NCI-H1417 (cell line): Measurements from ENCODE around the gene AQP6.
"Not testable (repeated sequence)": the region's sequence is repeated elsewhere in the genome, so short reads cannot be mapped to it uniquely, and the experiment has no call there.

Experiments
- DNase-seq, 3 experiments: peaks; one replicate each; lab custom pipeline; 2025; lab: John Stamatoyannopoulos, UW

AQP6 gene

GRCh38 chr12:49969651-49970429 is 2.9 kb upstream of the AQP6 start:
- no peak for DNase-seq

DNA sequence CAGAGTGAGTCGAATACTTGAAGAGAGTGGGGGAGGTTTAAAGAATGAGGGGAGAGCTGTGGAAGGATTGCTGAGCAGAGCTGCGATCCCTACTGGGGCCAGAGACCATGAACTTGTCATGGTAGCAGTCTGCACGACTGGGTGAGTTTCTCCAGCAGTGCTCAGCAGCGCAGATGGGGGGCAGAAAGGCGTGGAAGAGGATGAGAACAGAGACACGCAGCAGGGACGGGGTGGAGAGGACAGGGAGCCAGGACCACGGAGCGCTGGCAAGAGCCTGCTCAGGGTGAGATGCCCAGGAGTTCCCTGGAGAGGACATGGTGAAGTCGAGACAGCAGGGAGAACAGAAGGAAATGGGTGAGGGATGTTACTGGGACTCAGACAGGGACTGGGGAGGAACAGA is 2.1 kb upstream of the AQP6 start:
- DNase-seq = no peak

DNA sequence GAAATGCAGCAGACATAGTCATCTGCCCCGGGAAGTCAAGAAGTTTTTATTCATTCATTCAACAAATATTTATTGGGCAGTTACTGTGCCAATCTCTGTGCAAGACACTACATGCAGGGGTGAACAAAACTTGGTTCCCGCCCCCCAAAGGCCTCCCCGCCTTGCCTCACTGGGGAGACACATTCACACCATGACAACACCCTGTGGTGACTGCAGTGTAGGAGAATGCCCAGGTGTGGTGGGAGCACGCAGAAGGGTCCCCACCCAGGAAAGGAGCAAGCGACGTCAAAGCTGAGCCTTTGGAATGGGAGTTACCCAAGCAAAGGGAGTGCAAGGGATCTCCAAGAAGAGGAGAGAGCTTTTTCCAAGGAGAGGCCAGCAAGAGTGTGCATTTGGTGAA is 1.6 kb upstream of the AQP6 start:
- DNase-seq = no peak

DNA sequence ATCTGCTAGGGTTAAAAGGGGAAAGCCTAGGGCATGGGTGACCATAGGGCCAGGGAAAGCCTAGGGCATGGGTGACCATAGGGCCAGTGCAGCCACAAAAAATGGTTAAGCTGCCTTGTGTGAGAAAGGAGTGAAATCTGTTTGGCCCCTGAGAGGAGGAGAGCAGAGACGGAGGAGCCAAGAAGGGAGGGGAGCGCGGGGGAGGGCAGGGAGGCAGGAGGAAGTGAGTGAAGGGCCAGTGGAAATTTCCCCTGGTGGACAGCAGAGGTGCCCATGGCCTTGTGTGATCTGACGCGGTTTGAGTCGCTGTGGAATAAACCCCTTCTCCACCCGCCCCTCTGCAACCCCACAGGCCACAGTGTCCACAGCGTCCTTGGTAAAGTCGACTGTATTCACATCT is 618 bp upstream of the AQP6 start:
- DNase-seq = no peak

DNA sequence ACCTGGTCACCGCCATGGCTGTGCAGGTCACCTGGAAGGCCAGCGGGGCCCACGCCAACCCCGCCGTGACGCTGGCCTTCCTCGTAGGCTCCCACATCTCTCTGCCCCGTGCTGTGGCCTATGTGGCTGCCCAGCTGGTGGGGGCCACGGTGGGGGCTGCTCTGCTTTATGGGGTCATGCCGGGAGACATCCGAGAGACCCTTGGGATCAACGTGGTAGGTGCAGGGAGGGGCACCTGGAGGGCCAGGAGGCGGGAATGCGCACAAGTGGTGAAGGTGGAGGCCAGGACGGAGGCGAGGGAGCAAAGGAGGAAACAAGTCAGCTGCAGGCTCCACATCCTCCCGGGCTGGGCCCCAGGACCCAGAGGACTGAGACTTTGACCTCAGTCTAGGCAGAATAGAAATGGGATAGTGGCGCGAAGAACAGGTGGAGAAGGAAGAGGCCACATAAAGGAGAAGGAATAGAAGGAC is 649 bp downstream of the AQP6 start:
- no peak for DNase-seq

GRCh38 chr12:49974231-49974675 is 1.5 kb downstream of the AQP6 start:
- no peak for DNase-seq

DNA sequence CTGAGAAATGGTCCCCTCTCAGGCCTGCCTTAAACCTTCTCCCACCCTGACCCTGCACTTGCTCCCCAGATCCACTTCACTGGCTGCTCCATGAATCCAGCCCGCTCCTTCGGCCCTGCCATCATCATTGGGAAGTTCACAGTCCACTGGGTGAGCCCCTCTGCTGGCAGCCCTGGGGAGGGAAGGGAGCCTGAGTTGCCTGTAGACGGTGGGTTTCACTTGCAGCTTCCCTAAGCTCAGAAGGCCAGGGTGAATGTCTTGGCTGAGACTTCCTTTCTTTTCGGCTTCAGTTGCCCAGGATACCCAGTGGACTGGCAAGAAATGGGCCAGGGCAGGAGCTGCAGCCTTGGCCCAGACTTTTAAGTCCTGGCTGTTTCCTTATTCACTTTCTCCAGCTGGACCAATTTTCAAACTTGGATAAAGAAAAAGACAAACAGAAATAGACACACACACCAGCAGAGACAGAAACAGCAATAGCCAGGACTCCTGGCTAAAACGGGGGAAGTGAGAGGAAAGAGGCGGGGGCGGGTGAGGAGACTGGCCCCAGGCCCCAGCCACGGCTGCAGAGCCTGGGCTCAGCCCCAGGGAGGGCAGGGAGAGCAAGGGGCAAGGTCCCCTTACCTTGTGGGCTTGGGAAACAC is 2.0 kb downstream of the AQP6 start:
- DNase-seq = no peak

DNA sequence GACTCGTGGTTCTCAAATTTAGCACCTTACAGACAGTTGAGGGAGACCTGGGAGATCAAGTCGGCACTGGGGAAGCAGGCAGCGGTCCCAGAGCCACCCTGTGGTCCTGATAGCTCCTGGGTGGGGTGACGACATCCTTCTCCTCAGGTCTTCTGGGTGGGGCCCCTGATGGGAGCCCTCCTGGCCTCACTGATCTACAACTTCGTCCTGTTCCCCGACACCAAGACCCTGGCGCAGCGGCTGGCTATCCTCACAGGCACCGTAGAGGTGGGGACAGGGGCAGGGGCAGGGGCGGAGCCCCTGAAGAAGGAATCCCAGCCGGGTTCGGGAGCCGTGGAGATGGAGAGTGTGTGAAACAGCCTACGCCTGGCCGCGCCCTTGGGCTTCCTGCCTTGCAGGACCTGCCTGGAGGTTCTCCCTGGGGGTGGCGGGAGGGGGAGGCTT is 2.6 kb downstream of the AQP6 start:
- DNase-seq = no peak

- no peak for DNase-seq
These were observed 3.8 kb downstream of the AQP6 start for GRCh38 chr12:49976557-49976956.

DNA sequence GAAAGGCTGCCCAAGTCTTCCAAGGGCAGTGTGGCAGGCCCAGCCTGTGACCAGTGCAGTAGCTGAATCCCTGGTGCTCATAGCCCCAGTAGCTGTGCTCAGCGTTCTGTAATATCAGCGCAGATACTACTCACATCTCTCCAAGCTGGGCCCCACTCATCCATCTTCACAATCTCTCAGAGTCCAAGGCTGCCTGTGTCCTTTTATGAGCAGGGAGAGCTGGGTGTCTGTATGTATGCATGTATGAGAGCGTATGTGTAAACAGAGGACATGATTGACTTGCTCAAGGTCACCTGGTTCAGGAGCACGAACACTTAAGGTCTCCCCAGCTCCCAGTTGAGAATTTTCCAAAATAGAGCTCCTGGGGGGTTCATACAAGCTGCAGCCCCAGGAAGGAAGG is 5.4 kb downstream of the AQP6 start:
- no peak for DNase-seq

DNA sequence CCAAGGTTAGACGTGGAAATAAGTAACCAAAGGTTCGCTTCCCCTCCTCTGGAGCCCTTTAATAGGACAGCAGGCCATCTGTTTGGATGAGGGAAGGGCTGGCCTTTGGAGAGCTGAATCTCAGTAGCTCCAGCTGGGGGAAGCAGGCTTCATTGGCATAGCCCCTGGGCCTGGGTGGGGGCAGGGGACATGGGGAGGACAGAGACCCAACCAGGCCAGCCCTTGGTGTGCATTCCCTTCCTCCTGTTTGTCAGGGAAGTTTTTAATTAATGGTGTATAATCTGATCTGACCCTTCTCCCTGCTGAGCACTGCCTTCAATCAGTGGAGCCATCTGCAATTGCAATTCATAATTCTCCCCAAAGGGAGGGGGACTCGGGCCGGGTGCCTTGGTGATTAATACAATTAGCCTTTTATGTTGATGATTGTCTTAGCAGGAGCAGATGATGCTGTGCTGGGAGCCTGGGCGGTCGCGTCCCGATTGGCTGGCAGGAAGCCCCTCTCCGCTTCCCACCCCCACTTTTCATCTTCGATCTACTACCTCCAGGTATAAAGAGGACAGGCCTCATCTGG is 6.4 kb downstream of the AQP6 start:
- no peak for DNase-seq

- no peak for DNase-seq
These were observed 7.0 kb downstream of the AQP6 start for GRCh38 chr12:49979791-49980190.

- DNase-seq = no peak
These were observed 8.0 kb downstream of the AQP6 start for GRCh38 chr12:49980501-49981349.

DNA sequence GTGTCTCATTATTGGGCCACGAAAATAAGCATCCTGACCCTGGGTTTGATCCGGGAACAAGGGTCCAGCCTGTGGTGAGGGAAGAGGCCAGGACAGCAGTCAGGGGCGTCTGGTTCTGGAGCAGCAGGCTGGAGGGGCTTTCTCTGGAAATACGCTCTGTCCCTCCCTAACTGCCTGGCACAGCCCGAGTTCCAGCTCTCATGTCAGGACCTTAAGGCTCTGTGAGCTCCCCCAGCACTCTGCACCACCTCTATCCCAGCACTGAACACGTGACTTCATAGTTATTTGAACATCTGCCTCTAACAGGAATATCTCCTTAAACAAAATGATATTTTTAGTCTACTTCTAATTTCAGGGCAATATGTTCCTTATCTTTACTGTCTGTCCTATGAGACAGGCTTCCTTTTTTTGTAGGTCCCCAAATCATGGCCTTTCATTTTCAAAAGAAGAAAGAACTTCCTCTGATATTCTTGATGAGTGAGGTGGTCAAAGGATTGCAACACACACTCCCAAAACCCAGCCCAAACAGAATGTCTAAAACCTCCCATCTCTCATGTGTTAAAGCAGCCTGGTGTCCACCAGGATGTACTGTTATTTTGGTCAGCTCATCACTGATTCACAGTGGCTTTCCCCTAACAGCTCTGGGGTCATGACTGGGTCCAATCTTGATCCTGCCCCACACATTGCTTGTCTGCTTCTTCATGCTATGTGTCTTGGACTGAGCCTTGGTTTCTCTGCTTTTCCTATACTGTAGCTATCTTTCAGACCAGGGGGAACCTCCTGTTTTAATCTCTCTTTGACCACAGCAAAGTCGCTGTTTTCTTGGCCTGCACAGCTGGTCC is 9.7 kb downstream of the AQP6 start:
- no peak for DNase-seq

GRCh38 chr12:49983892-49984291 is 11.1 kb downstream of the AQP6 start:
- DNase-seq = peak in 1 of 3 experiments; percentile 14

DNA sequence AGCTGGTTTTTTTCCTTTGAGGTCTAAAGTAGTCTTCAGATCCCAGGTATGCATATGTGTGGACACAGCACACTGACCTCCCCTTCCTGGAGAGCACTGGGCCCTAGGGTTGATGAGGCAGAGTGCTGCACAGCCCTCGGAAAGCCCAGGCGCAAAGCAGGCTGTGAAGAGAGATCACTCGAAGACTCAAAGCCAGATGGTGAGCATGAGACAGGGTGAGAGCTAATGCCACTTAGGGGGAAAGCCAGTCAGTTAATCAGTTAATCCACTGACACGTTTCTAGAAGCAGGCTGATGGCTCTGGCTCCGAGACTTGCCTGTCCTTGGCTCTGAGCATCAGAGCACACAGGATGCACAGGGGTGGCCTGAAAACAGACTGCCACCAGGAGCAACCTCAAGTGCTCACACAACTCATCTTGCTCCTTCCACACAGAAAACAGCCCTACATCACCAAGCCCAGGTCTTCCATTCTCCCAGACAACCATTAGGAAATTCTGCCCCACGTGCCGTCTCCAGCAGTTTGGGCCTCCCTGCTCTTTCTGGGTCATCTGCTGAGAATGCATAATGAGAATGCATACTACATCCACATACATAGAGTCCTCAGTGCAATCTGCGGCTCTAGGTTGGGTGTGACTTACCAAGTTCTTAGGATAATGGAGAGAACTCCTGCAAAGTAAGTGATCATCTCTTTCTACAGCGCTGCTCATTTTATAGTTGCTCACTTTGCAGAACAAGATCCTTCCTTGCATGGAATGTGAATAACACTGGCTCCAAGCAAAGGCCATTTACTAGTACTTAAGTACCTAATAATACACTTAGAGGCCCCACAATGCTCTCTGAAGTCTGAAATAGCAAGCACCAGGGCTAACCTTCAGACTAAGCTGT is 12.0 kb downstream of the AQP6 start:
- no peak for DNase-seq

GRCh38 chr12:49985981-49986380 is 13.2 kb downstream of the AQP6 start:
- DNase-seq = no peak

DNA sequence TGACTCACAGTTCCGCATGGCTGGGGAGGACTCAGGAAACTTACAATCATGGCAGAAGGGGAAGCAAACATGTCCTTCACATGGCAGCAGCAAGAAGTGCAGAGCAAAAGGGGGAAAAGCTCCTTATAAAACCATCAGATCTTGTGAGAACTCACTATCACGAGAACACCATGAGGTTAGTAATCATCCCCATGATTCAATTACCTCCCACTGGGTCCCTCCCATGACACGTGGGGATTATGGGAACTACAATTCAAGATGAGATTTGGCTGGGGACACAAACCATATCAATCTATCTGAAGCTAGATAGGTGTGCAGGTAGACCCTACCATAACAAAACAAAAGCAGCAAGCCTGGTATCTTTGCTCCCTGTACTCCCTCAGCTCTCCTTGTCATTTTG is 13.7 kb downstream of the AQP6 start:
- not testable (repeated sequence) for DNase-seq

GRCh38 chr12:49987625-49988303 is 15.0 kb downstream of the AQP6 start:
- DNase-seq = no peak

GRCh38 chr12:49989400-49989799 is 16.7 kb downstream of the AQP6 start:
- DNase-seq = not testable (repeated sequence)
